Endothelial cell of umbilical vein (primary cell): Measurements from ENCODE around the gene PLXNA3.

Experiments used
- CTCF ChIP-seq, 2 donors: IDR thresholded peaks; 1 replicate in 1 of 2; 2 replicates in 1 of 2; pipeline ENCODE4 v1.5.1; 2011; ENCODE audit warnings: low read length in 2 of 2, mild to moderate bottlenecking in 2 of 2, moderate library complexity in 2 of 2, control low read depth in 1 of 2, inconsistent platforms in 1 of 2, low read depth in 1 of 2; ENCODE audit not compliant: insufficient read depth in 1 of 2; ENCODE audit errors: extremely low read depth in 1 of 2
- FOS ChIP-seq: IDR thresholded peaks from 2 replicates; pipeline ENCODE4 v1.6.1; 2011; ENCODE audit warnings: mild to moderate bottlenecking, low read length, moderate library complexity, borderline replicate concordance; ENCODE audit not compliant: insufficient read depth
- JUN ChIP-seq: IDR thresholded peaks from 2 replicates; pipeline ENCODE4 v1.6.1; 2011; ENCODE audit warnings: borderline replicate concordance, low read depth; ENCODE audit not compliant: insufficient read length, insufficient read depth
- MAX ChIP-seq: IDR thresholded peaks from 2 replicates; pipeline ENCODE4 v1.6.1; 2011; ENCODE audit not compliant: insufficient read depth, insufficient read length
- MYC ChIP-seq: IDR thresholded peaks from one replicate; pipeline ENCODE4 v1.6.1; 2011; ENCODE audit warnings: mild to moderate bottlenecking, low read depth, low read length
- POLR2A ChIP-seq: IDR thresholded peaks from 2 replicates; pipeline ENCODE4 v1.6.1; 2012; ENCODE audit warnings: low read depth, mild to moderate bottlenecking, control low read depth, low read length
- POLR2AphosphoS5 ChIP-seq: IDR thresholded peaks from 2 replicates; pipeline ENCODE4 v1.6.1; 2012; ENCODE audit warnings: low read depth, mild to moderate bottlenecking, control low read depth, low read length, moderate library complexity; ENCODE audit not compliant: insufficient read depth

- no peak for TF ChIP-seq CTCF (IDR thresholded peaks at IDR 0.05; ENCODE audit: extremely low read depth in 1 of 2, insufficient read depth in 1 of 2, low read depth in 1 of 2, low read length in 2 of 2)
- no peak for TF ChIP-seq POLR2AphosphoS5
- TF ChIP-seq MAX: no peak
- TF ChIP-seq JUN: no peak
- no peak for TF ChIP-seq POLR2A
- TF ChIP-seq FOS: no peak
- TF ChIP-seq MYC: no peak
These were observed 40.9 kb upstream of the PLXNA3 start for GRCh38 chrX:154417157-154417556.
